ENCODE measurements around the gene KDM3B.
"Not testable (repeated sequence)": the region's sequence is repeated elsewhere in the genome, so short reads cannot be mapped to it uniquely, and the experiment has no call there.

KDM3B gene

DNA sequence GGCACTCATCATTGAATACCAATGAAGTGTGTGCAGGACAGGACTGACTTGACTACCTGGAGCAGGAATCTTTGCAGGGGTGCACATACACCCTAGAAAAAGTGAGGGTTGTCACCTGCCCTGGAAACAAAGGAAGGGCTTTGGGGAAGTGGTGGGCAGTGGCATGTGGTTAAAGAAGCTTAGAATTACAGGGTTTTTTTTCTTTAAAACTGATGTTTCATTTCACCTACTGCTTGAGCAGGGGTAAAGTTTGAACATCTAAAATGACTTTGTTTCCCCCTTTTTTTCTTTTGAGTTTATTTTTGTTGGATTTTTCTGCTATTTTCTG lies 2.0 kb upstream of the KDM3B start:
- DNase-seq (ENCODE audit: low read depth, low spot score), result no peak

DNA sequence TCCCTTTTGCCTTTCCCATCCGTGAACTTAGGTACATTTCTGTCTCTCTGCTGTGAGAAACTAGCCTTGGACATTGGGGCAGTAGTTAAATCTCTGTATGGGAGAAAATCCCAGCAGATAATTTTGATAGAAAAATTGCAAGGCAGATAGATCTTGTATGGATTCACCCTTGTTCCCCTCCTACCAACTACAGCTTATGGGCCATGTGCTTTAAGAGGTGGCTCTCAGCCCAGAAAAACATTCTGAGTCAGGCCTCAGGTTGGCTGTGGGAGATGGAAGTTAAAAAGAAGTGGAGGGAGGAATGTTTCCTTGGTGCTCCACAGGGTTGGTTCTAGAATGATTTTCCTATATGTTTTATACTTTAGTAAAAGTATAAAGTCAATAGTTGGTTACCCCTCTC lies 1.4 kb upstream of the KDM3B start:
- no peak for DNase-seq (ENCODE audit: low read depth, low spot score)

DNA sequence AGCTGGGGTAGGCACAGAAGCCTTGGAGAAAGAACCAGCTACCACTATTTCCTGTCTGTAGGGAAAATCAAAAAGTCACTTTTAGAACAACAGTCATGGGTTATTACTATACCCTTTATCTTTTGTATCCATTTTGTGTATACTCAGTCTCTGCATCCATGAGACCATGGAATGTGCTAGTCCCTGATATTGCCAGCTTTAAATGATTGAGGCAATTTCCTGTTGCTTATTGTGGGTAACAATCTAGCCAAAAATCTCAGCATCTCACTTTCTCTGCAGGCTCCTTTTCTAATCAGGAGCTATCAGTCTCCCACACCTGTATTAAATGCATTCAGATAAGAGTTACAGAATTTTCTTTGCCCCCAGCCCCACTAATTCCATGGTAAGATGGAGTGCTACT lies 968 bp upstream of the KDM3B start:
- DNase-seq (ENCODE audit: low read depth, low spot score), result no peak

DNA sequence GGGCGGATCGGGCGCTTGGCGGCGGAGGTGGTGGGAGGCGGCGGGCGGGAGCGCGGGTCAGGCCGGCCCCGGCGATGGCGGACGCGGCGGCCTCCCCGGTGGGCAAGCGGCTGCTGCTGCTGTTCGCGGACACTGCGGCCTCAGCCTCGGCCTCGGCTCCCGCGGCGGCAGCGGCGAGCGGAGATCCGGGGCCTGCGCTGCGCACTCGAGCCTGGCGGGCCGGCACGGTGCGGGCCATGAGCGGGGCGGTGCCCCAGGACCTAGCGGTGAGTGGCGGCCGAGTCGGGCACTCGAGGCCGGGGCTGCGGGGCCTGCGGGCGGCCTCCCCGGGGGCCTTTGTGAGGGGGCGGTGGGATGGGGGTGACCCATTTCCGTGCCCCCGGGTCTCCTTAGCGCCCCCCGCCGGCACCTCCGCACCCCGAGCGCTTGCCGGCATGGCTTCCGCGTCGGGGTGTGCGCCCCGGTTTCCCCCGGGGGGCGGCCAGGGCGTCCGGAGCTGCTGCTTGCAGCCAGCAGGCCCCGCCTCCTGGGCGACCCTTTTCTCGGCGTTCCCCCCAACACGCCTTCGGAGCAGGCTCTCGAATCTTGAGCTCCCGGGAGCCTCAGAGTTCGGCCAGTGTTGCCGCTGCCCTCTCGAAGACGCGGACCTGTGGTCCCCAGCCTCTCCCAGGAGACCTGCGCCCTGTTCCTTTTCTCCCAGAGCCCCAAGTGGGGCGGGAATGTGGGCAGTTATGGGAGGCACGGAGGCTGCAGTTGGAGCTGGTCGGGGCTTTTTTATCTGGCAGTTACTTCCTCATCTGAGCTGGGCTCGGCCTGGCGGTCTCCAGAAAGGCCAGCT lies 456 bp downstream of the KDM3B start:
- no peak for DNase-seq (ENCODE audit: low read depth, low spot score)

DNA sequence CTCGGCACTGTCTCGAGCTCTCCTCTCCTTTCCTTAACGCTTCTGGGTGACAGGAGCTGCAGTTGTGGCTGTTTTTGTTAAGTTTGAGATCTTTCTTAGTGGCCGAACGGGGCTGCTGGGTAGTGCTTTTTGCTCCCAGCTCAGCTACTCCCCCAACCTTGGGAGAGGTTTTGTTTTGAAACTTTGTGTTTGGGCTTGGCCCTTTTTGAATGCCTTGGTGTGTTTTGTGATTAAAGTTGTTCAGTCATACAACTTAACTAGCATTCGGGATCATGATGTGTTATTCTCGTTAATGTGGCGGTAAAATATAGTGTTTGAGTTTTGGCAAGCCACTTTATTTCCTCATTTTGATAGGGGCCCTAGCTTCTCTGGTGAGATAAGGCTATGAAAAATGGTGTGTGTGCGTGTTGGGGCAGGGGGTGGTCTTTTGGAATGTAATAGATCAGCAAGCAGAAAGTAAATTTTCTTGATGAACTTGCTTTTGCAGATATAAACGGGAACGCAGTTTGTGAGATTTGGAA lies 1.1 kb downstream of the KDM3B start:
- DNase-seq (ENCODE audit: low read depth, low spot score), result no peak

DNA sequence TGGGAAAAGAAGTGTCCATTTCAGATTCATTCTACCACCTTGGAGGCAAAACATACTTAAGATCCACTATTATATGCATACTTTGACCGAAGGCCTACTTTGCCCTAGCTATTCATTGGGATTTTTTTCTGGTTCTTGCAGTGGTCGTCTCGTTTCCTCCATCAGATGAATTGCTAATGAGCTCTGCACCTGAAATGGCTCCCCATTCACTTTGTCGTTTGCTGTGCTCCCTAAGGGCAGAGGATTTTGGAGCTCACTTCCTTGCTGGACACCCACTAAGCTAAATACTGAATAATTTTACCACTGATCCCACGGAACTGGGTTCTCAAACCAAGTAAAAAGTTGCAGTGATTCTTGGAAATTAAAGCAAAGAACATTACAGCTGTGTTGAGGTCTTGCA lies 1.9 kb downstream of the KDM3B start:
- no peak for DNase-seq (ENCODE audit: low read depth, low spot score)

DNA sequence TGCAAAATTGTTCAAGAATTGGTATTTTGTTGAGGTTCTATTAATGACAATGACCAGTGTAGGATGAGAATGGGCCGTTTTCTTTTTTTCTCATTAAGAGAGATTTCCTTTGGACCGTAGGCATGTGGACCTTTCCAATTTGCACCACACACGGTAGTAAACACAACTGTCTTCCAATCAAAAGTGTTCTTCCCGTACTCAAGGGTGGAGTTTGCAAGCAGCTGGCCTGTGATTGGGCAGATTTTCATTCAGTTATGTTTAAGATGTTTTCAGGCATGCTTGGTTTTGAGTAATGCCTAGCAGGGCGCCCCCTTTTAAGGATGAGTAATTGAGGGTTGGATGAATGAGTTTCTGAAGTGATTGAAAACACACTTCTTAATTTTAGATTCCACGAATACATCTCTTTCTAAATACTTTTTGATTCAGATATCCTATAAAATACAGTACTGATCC lies 2.5 kb downstream of the KDM3B start:
- no peak for DNase-seq (ENCODE audit: low read depth, low spot score)

DNA sequence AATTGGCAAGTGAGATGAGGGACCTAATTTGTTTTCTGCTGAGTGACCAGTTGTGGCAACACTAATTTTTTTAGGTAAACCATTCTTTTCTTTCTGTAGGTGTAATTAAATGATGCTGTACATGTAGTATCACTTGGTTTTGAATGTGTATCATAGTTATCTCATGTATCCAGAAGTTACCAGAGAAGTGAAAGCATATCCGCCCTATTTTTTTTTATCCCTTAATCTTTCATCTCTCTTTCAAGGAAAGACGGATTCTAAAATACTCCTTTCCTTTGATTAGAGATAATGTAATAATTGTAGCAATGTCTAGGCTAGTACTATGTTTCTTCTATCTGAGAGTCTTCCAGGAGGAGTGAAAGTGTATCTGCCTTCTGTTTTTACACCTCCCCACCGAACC lies 7.1 kb downstream of the KDM3B start:
- no peak for DNase-seq (ENCODE audit: low read depth, low spot score)

DNA sequence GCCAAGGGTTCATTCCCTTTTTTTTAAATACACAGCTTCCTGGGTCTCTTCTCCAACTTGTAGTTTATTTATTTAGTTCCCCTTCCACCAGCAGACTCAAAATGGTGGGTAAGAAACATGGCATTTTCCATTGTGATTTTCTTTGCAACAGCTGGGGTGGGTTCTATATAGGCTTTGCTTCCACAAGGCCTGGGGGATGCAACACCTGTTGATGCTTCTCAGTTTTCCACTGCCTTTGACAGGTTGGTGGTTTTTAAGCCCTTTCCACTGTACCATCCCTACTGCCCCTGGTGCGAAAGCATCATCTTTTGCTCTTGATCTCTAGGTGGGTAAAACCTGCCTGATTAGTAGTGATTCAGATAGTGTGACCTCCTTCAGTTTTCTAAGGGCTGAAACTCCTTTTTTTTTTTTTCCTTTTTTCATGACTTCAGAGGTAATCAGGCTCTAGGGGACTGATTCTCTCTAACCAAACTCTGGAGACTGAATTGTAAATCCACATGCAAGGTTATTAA lies 8.5 kb downstream of the KDM3B start:
- DNase-seq (ENCODE audit: low read depth, low spot score), result no peak

DNA sequence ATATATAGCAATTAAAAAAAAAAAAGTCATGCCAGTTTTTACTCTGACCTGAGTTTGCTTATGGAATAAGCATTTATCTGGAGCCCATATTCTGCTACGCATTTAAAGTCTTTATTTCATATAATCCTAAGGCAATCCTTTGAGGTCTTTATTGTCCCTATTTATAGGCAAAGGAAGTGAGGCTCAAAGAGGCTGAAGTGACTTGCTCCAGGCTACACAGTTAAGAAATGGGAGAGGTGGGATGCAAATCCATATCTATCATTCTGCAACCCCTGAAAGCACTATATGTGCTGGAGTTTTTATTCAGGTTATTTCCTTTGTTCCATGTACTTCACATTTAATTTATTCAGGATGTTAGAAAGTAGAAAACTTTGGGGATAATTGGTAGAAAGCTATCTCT lies 12.1 kb downstream of the KDM3B start:
- no peak for DNase-seq (ENCODE audit: low read depth, low spot score)

DNA sequence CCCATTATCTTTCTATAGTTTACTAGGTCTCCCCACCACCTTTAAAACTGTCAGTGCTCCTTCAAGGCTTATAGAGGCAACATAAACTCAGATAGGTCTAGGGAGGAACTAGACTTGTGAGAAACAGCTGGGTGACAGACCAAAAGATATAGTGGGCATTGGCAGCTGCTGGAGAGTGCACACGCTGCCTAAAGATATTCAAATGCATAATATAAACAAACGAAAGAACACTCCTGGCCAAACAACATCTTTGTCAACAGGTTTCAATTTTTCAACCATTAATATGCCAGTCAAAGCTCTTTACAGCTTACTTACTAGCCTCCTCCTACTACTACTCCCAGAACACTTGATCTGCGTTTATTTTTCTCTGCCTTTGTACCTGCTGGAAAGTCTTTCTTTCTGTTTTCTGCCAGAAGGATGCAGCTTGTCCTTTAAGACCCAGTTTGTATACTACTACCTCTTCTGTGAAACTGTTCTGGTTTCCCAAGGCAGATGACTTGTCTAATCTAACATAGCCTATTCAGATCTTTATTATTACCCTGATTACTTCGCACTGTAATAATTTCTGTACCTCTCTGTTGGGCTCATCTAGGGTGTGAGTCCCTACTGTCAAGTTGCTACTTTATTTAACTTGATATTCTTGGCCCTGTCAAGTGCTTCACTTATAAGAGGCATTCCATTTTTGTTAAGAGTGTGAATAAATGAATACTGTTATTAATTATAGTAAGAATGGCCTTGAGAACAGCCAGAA lies 14.3 kb downstream of the KDM3B start:
- no peak for DNase-seq (ENCODE audit: low read depth, low spot score)

DNA sequence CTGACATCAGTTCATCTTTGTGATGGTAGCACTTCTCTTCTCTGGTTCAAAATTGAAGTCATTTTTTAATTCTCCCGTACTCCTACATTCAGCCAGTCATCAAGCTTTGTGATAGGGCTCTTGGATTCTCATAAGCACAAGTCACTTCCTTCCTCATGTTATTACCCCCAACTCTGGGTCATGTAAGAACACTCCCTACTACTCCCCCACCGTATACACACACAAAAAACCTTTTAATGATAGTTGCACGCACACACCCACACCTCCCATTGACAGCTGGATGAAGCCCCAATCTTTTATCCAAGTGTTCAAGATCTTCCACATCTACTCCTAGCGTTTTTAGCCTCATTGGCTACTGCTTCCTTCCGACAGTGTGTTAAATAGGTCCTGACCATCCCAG lies 16.8 kb downstream of the KDM3B start:
- DNase-seq (ENCODE audit: low read depth, low spot score), result no peak

DNA sequence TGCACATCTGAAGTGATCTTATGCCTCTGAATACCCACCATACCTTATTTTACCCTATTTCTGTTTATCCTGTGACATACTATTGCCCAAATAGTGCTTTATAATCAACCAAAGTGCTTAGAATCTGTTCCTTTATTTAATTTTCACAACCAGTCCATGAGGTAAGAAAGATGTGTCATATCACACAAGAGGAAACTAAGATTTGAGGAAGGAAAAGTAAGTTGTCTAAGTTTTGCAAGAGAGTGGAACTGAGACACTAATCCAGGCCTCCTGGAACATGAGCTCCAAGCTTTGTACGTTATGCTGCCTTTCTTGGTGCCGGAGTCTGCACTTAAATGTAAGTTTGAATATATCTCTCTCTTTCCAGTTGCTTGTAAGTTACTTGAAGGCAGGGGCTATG lies 17.2 kb downstream of the KDM3B start:
- DNase-seq (ENCODE audit: low read depth, low spot score), result no peak

DNA sequence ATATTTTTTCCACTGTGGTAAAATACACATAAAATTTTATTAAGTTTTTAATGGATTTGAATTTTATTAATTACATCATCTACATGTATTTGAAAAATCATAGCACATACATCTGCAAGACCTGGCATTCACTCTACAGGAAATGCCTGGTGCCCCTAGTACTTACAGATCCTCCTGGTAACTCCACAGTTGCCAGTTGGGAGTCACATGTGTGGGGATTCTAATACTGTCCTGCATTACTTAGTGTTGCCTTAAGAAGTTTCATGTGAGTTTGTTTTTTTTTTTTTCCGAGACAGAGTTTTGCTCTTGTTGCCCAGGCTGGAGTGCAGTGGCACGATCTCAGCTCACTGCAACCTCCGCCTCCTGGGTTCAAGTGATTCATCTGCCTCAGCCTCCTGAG lies 18.1 kb downstream of the KDM3B start:
- no peak for DNase-seq (ENCODE audit: low read depth, low spot score)

DNA sequence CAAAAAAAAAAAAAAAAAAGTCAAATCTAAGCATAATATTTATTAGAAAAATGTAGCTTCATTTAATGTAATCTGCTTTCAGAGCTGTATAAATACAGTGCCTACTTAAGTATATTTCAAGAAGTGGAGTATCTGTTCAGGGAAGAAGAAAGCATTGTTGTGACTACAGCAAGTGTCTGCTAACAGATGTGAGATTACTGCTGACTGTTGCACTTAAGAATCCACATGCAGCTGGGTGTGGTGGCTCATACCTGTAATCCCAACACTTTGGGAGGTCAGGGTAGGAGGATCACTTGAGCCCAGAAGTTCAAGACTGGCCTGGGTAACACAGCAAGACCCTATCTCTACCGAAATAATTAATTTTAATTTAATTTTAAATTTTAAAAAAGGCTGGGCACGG lies 19.0 kb downstream of the KDM3B start:
- DNase-seq (ENCODE audit: low read depth, low spot score), result no peak

DNA sequence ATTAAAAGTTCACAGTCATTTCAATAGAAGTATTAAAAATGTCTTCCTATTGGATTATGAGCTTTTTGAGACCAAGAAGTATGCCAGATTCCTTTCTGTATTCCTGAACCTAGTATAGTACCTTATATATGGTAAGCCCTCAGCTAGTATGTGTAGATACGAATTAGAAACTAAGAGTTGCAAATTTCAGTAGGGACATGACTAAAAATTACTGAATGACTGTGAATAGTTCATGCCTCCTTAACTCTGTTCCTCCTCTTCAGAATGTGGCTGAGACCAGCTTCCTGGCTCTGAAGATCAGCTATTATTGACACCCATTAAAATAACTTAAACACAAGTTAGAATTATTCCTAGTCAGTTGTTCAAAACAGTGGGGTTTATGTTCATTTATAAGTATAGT lies 19.7 kb downstream of the KDM3B start:
- no peak for DNase-seq (ENCODE audit: low read depth, low spot score)

DNA sequence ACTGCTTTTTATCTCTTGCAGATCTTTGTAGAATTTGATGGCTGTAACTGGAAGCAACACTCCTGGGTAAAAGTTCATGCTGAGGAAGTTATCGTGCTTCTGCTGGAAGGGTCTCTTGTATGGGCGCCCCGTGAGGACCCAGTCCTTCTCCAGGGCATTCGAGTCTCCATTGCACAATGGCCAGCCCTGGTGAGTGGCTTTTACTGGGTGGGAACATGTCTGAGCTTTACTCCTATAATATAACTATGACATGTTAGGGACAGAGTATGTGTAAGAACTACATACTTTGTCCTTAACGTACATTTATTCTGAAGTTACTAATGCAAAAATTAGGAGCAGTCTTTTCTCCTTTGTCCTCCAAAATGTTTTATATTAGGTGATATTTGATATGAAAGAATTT lies 20.2 kb downstream of the KDM3B start:
- no peak for DNase-seq (ENCODE audit: low read depth, low spot score)

DNA sequence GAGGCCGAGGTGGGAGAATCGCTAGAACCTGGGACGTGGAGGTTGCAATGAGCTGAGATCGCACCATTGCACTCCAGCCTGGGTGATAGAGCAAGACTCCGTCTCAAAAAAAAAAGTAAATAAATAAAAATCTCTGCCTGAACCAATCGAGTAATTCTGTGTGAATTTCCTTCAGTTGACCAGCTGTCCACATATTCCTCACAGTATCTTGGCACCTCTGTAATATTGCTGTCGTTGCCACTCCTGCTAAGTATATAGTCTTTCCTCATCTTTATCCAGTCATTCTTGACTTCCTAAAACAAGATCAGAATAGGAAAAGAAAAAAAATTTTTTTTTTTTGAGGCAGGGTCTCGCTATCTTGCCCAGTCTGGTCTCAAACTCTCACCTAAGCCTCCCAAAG lies 29.9 kb downstream of the KDM3B start:
- DNase-seq (ENCODE audit: low read depth, low spot score), result no peak

DNA sequence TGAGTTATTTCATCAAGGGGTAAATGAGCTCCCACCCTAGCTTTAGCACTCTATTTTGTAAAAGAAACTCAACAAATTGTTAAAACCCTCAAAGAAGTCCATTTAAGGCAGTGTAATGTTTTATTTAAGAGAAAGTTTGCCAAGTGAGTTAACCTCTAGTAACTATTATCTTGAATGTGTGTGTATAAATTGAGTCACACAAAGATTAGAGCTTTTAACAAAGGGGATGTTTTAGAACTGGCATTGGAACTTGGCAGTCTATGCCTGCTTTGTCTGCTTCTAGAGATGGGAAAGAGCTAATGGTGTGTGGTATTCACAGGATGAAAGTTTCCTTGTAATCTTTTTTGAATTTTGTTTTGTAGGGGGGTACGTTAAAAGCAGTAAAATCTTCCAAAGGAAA lies 33.2 kb downstream of the KDM3B start:
- no peak for DNase-seq (ENCODE audit: low read depth, low spot score)

DNA sequence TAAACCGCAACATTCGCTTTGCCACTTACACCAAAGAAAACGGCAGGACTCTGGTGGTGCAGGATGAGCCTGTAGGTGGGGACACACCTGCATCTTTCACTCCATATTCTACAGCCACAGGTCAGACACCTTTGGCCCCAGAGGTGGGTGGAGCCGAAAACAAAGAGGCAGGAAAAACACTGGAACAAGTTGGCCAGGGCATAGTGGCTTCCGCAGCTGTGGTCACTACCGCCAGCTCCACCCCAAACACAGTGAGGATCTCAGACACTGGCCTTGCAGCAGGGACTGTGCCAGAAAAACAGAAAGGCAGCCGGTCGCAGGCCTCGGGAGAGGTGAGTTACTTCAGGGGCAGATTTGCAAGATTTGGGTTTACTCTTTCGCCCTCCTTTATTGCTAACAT lies 33.8 kb downstream of the KDM3B start:
- no peak for DNase-seq (ENCODE audit: low read depth, low spot score)

DNA sequence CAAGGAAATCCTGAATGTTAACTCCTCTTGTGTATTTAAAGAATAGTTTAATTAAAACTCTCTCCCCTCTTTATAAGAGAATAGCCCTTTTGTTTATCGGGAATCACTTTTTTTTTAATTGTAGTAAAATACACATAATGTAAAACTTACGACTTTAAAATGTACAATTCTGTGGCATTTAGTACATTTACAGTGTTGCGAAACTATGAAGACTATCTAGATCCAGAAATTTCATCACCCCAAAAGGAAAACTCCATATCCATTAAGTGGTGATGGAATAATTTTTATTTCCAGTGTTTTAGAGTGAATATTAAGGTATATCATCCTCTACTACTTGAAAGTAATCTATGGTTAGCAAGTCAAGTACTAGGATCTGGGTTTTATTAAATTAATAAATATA lies 36.8 kb downstream of the KDM3B start:
- DNase-seq (ENCODE audit: low read depth, low spot score), result no peak

DNA sequence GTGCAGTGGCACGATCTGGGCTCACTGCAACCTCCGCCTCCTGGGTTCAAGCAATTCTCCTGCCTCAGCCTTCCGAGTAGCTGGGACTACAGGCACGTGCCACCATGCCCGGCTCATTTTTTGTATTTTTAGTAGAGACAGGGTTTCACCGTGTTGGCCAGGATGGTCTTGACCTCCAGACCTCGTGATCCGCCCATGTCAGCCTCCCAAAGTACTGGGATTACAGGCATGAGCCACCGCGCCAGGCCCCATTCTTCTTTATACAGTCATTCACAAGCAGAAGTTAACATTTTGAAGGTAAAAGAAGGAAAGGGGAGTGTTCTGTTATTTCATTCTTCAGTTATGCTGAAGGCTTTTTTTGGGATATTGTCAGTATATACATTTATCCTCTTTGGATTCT lies 37.4 kb downstream of the KDM3B start:
- not testable (repeated sequence) for DNase-seq (ENCODE audit: low read depth, low spot score)

DNA sequence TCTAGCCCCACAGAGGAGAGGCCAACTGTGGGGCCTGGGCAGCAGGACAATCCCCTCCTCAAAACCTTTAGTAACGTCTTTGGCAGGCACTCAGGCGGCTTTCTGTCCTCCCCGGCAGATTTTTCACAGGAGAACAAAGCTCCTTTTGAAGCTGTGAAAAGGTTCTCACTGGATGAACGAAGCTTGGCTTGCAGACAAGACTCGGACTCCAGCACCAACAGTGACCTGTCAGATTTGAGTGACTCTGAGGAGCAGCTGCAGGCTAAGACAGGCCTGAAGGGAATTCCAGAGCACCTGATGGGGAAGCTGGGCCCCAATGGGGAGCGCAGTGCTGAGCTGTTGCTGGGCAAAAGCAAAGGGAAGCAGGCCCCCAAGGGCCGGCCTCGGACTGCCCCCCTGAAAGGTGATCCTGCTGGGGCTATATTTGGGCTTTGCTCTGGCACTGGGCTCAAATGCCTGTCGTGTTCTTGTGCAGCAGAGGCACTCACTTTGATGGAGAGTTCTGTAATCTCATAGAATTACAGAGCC lies 39.4 kb downstream of the KDM3B start:
- no peak for DNase-seq (ENCODE audit: low read depth, low spot score)
